GM23338 (cell line): Measurements from ENCODE around the gene VWDE. TPM values are rescaled to one million over a fixed set of nuclear protein-coding genes. Genes with fewer than 3 reads are reported as not detected.

ENCODE experiments used
- CREB1 ChIP-seq: fragments of 250-450 bp; sonication (Bioruptor Pico); IDR thresholded peaks from 2 replicates; pipeline ENCODE4 v1.5.0; 2020; ENCODE audit warnings: low read depth, mild to moderate bottlenecking, moderate library complexity
- EZH2phosphoT487 ChIP-seq: fragments of 200-600 bp; sonication (generic); IDR thresholded peaks from one replicate; pipeline ENCODE4 v1.8.1; 2018; ENCODE audit warnings: antibody characterized with exemption; ENCODE audit not compliant: unreplicated experiment
- JUNB ChIP-seq: IDR thresholded peaks from one replicate; pipeline ENCODE4 v1.6.1; 2016; ENCODE audit warnings: antibody characterized with exemption; ENCODE audit not compliant: unreplicated experiment
- NANOG ChIP-seq: IDR thresholded peaks from 2 replicates; pipeline ENCODE4 v1.6.1; 2016; ENCODE audit warnings: antibody characterized with exemption, borderline replicate concordance
- ZNF114 ChIP-seq: fragments of 250-450 bp; sonication (Bioruptor Pico); IDR thresholded peaks from 2 replicates; pipeline ENCODE4 v1.5.0; 2020; ENCODE audit warnings: mild to moderate bottlenecking, moderate library complexity
- ZNF331 ChIP-seq: fragments of 250-450 bp; sonication (Bioruptor Pico); IDR thresholded peaks from 2 replicates; pipeline ENCODE4 v1.5.0; 2020; ENCODE audit warnings: low read depth, mild to moderate bottlenecking, moderate library complexity
- polyA plus RNA-seq: library from polyadenylated mRNA; unstranded; fragments of >200 nt; fragmentation: Nextera tagmentation; extraction: Ambion mirVana; gene quantifications from 2 replicates; pipeline ENCODE4 v1.2.1, GENCODE V29; 2016
- total RNA-seq: library from RNA; depleted of rRNA; stranded (reverse); fragments of >200 nt; shearing (Covaris generic); gene quantifications from 2 replicates; pipeline ENCODE4 v1.2.3, GENCODE V29; 2014
- TF ChIP-seq, protein P1 (sequence below): fragments of 250-450 bp; sonication (Bioruptor Pico); IDR thresholded peaks from 2 replicates; pipeline ENCODE4 v1.5.0; 2020; ENCODE audit warnings: mild to moderate bottlenecking, moderate library complexity
- TF ChIP-seq, protein P2 (sequence below): IDR thresholded peaks from 2 replicates; pipeline ENCODE4 v1.6.1; 2016; ENCODE audit warnings: antibody characterized with exemption
- TF ChIP-seq, protein P3 (sequence below), 2 experiments: fragments of 200-600 bp in 1 of 2; sonication (generic) in 1 of 2; conservative IDR thresholded peaks; 2 replicates each; pipeline versions ENCODE4 v1.5.1 to v1.6.1; 2016 to 2017; ENCODE audit warnings: antibody characterized with exemption in 2 of 2, low read depth in 2 of 2, mild to moderate bottlenecking in 2 of 2, moderate library complexity in 1 of 2

VWDE gene
- total and polyA plus RNA-seq, 2 experiments from 2014 or later = 24.6 to 45.5 TPM

DNA sequence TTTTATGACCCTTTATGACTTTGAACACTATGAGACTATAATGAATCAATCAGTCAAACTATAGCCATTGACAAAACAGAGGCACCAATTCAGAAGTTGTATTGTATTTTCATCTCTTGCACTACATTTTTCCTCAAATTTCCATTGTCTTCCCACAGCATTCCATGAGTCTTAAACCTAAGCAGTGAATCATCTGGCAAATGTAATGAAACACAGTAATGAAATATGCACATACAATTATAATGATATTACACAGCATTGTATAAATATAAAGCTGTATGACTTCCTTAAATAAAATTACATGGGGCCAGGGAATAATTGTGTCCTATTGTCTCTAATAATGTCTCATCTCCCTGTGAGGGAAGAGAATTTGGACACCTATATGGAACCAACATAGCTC, 45.0 kb downstream of the VWDE start (continued):
- TF ChIP-seq, protein P1, sequence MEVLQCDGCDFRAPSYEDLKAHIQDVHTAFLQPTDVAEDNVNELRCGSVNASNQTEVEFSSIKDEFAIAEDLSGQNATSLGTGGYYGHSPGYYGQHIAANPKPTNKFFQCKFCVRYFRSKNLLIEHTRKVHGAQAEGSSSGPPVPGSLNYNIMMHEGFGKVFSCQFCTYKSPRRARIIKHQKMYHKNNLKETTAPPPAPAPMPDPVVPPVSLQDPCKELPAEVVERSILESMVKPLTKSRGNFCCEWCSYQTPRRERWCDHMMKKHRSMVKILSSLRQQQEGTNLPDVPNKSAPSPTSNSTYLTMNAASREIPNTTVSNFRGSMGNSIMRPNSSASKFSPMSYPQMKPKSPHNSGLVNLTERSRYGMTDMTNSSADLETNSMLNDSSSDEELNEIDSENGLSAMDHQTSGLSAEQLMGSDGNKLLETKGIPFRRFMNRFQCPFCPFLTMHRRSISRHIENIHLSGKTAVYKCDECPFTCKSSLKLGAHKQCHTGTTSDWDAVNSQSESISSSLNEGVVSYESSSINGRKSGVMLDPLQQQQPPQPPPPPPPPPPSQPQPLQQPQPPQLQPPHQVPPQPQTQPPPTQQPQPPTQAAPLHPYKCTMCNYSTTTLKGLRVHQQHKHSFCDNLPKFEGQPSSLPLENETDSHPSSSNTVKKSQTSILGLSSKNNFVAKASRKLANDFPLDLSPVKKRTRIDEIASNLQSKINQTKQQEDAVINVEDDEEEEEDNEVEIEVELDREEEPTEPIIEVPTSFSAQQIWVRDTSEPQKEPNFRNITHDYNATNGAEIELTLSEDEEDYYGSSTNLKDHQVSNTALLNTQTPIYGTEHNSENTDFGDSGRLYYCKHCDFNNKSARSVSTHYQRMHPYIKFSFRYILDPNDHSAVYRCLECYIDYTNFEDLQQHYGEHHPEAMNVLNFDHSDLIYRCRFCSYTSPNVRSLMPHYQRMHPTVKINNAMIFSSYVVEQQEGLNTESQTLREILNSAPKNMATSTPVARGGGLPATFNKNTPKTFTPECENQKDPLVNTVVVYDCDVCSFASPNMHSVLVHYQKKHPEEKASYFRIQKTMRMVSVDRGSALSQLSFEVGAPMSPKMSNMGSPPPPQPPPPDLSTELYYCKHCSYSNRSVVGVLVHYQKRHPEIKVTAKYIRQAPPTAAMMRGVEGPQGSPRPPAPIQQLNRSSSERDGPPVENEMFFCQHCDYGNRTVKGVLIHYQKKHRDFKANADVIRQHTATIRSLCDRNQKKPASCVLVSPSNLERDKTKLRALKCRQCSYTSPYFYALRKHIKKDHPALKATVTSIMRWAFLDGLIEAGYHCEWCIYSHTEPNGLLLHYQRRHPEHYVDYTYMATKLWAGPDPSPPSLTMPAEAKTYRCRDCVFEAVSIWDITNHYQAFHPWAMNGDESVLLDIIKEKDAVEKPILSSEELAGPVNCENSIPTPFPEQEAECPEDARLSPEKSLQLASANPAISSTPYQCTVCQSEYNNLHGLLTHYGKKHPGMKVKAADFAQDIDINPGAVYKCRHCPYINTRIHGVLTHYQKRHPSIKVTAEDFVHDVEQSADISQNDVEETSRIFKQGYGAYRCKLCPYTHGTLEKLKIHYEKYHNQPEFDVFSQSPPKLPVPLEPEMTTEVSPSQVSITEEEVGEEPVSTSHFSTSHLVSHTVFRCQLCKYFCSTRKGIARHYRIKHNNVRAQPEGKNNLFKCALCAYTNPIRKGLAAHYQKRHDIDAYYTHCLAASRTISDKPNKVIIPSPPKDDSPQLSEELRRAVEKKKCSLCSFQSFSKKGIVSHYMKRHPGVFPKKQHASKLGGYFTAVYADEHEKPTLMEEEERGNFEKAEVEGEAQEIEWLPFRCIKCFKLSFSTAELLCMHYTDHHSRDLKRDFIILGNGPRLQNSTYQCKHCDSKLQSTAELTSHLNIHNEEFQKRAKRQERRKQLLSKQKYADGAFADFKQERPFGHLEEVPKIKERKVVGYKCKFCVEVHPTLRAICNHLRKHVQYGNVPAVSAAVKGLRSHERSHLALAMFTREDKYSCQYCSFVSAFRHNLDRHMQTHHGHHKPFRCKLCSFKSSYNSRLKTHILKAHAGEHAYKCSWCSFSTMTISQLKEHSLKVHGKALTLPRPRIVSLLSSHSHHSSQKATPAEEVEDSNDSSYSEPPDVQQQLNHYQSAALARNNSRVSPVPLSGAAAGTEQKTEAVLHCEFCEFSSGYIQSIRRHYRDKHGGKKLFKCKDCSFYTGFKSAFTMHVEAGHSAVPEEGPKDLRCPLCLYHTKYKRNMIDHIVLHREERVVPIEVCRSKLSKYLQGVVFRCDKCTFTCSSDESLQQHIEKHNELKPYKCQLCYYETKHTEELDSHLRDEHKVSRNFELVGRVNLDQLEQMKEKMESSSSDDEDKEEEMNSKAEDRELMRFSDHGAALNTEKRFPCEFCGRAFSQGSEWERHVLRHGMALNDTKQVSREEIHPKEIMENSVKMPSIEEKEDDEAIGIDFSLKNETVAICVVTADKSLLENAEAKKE = no peak
- TF ChIP-seq, protein P2, sequence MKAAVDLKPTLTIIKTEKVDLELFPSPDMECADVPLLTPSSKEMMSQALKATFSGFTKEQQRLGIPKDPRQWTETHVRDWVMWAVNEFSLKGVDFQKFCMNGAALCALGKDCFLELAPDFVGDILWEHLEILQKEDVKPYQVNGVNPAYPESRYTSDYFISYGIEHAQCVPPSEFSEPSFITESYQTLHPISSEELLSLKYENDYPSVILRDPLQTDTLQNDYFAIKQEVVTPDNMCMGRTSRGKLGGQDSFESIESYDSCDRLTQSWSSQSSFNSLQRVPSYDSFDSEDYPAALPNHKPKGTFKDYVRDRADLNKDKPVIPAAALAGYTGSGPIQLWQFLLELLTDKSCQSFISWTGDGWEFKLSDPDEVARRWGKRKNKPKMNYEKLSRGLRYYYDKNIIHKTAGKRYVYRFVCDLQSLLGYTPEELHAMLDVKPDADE = no peak
- no peak for TF ChIP-seq CREB1 (CRISPR knock-in tag)
- no peak for TF ChIP-seq ZNF331
- TF ChIP-seq, protein P3, sequence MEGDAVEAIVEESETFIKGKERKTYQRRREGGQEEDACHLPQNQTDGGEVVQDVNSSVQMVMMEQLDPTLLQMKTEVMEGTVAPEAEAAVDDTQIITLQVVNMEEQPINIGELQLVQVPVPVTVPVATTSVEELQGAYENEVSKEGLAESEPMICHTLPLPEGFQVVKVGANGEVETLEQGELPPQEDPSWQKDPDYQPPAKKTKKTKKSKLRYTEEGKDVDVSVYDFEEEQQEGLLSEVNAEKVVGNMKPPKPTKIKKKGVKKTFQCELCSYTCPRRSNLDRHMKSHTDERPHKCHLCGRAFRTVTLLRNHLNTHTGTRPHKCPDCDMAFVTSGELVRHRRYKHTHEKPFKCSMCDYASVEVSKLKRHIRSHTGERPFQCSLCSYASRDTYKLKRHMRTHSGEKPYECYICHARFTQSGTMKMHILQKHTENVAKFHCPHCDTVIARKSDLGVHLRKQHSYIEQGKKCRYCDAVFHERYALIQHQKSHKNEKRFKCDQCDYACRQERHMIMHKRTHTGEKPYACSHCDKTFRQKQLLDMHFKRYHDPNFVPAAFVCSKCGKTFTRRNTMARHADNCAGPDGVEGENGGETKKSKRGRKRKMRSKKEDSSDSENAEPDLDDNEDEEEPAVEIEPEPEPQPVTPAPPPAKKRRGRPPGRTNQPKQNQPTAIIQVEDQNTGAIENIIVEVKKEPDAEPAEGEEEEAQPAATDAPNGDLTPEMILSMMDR (conservative IDR thresholded peaks at IDR 0.05; ENCODE audit: low read depth in 2 of 2) = no peak
- TF ChIP-seq EZH2phosphoT487 = no peak
- TF ChIP-seq JUNB = no peak
- no peak for TF ChIP-seq NANOG
- TF ChIP-seq ZNF114 (CRISPR knock-in tag) = no peak
